Jurkat, Clone E6-1 (cell line): ENCODE results near the gene HLA-G. TPM values are rescaled to one million over a fixed set of nuclear protein-coding genes. Genes with fewer than 3 reads are reported as not detected.
"Not testable (repeated sequence)": the region's sequence is repeated elsewhere in the genome, so short reads cannot be mapped to it uniquely, and the experiment has no call there.

Experiments
- DNase-seq: peaks from one replicate; pipeline ENCODE4 v3.0.0-alpha.2; 2011; ENCODE audit warnings: low read depth, low spot score
- H3K4me3 ChIP-seq: 2 replicates; pipeline ENCODE4 v1.5.1; 2011; ENCODE audit warnings: mild to moderate bottlenecking, low read length, control low read depth, moderate library complexity
- polyA plus RNA-seq: library from polyadenylated mRNA; unstranded; fragments of >200 nt; gene quantifications from one replicate; pipeline ENCODE4 v1.2.1, GENCODE V29; 2012; ENCODE audit warnings: missing spikeins; ENCODE audit not compliant: insufficient read length, insufficient read depth

The HLA-G gene
- 1.0 TPM for polyA plus RNA-seq

- DNase-seq, result no peak
- H3K4me3 ChIP-seq, result no peak within 1 kb of the TSS
Observed at GRCh38 chr6:29827579-29828470, at the start of gene HLA-G. Gene HLA-G (plus strand): TSS chr6:29827825. CDS start chr6:29827845, 20 bp downstream.

GRCh38 chr6:29780019-29780698, 47.5 kb upstream of the HLA-G start:
- not testable (repeated sequence) for DNase-seq

GRCh38 chr6:29789176-29789575, 38.4 kb upstream of the HLA-G start:
- no peak for DNase-seq
- no peak overlapping the region for H3K4me3 ChIP-seq

More at GRCh38 chr6:29780019-29780698, 47.5 kb upstream of the HLA-G start:
- not testable (repeated sequence) for H3K4me3 ChIP-seq

GRCh38 chr6:29790626-29791025, 37.0 kb upstream of the HLA-G start:
- DNase-seq, result no peak
- H3K4me3 ChIP-seq, result no peak overlapping the region

- DNase-seq, result no peak
- H3K4me3 ChIP-seq, result no peak overlapping the region
Observed at GRCh38 chr6:29791162-29791561, 36.5 kb upstream of the HLA-G start.

GRCh38 chr6:29791786-29792122, 35.9 kb upstream of the HLA-G start:
- DNase-seq, result no peak
- no peak overlapping the region for H3K4me3 ChIP-seq

GRCh38 chr6:29792123-29793035, 35.2 kb upstream of the HLA-G start:
- DNase-seq, result no peak
- no peak overlapping the region for H3K4me3 ChIP-seq

- no peak overlapping the region for H3K4me3 ChIP-seq
- no peak for DNase-seq
Observed at GRCh38 chr6:29793036-29793356, 34.6 kb upstream of the HLA-G start.

- no peak for DNase-seq
Observed at GRCh38 chr6:29793796-29794195, 33.8 kb upstream of the HLA-G start.

GRCh38 chr6:29796026-29796425, 31.6 kb upstream of the HLA-G start:
- no peak overlapping the region for H3K4me3 ChIP-seq
- DNase-seq, result no peak

More at GRCh38 chr6:29793796-29794195, 33.8 kb upstream of the HLA-G start:
- H3K4me3 ChIP-seq, result no peak overlapping the region

GRCh38 chr6:29797135-29797534, 30.5 kb upstream of the HLA-G start:
- no peak overlapping the region for H3K4me3 ChIP-seq
- no peak for DNase-seq

- no peak for DNase-seq
- no peak overlapping the region for H3K4me3 ChIP-seq
Observed at GRCh38 chr6:29797966-29798365, 29.7 kb upstream of the HLA-G start.

GRCh38 chr6:29800254-29800653, 27.4 kb upstream of the HLA-G start:
- H3K4me3 ChIP-seq, result no peak overlapping the region
- no peak for DNase-seq

GRCh38 chr6:29806387-29806786, 21.2 kb upstream of the HLA-G start:
- H3K4me3 ChIP-seq, result no peak overlapping the region
- no peak for DNase-seq

- DNase-seq, result no peak
- no peak overlapping the region for H3K4me3 ChIP-seq
Observed at GRCh38 chr6:29809249-29809648, 18.4 kb upstream of the HLA-G start.

GRCh38 chr6:29810371-29810770, 17.3 kb upstream of the HLA-G start:
- H3K4me3 ChIP-seq, result no peak overlapping the region
- no peak for DNase-seq

GRCh38 chr6:29811377-29811776, 16.2 kb upstream of the HLA-G start:
- H3K4me3 ChIP-seq, result no peak overlapping the region
- DNase-seq, result no peak

GRCh38 chr6:29813066-29813465, 14.6 kb upstream of the HLA-G start:
- DNase-seq, result no peak
- H3K4me3 ChIP-seq, result no peak overlapping the region

- no peak for DNase-seq
- no peak overlapping the region for H3K4me3 ChIP-seq
Observed at GRCh38 chr6:29813809-29814208, 13.8 kb upstream of the HLA-G start.
